Effector memory CD4-positive, alpha-beta T cell (primary cell): ENCODE measurements around the gene LAMA3.
"Not testable (repeated sequence)": the region's sequence is repeated elsewhere in the genome, so short reads cannot be mapped to it uniquely, and the experiment has no call there.

Source experiments
- DNase-seq, 3 donors: peaks; one replicate each; pipeline ENCODE4 v3.0.0-alpha.2; 2020
- H3K27ac ChIP-seq: 2 replicates; pipeline ENCODE4 v1.7.0; 2013; ENCODE audit warnings: mild to moderate bottlenecking, low read length, moderate library complexity; ENCODE audit not compliant: insufficient read depth, poor library complexity, severe bottlenecking
- H3K27me3 ChIP-seq: replicated peaks from 2 replicates; pipeline ENCODE4 v1.7.0; 2013; ENCODE audit warnings: mild to moderate bottlenecking, low read length; ENCODE audit not compliant: insufficient read depth, control insufficient read depth, poor library complexity, severe bottlenecking
- H3K36me3 ChIP-seq: 2 replicates; pipeline ENCODE4 v1.7.0; 2013; ENCODE audit warnings: mild to moderate bottlenecking, low read length, moderate library complexity; ENCODE audit not compliant: control insufficient read depth, insufficient read depth
- H3K4me1 ChIP-seq: 2 replicates; pipeline ENCODE4 v1.7.0; 2013; ENCODE audit warnings: low read length, mild to moderate bottlenecking; ENCODE audit not compliant: control insufficient read depth, insufficient read depth, poor library complexity, severe bottlenecking
- H3K4me3 ChIP-seq: 2 replicates; pipeline ENCODE4 v1.7.0; 2013; ENCODE audit warnings: low read length, low read depth, mild to moderate bottlenecking; ENCODE audit not compliant: insufficient read depth, poor library complexity, severe bottlenecking
- H3K9me3 ChIP-seq: 2 replicates; pipeline ENCODE4 v1.7.0; 2013; ENCODE audit warnings: mild to moderate bottlenecking, low read length, moderate library complexity; ENCODE audit not compliant: control insufficient read depth

The LAMA3 gene

DNA sequence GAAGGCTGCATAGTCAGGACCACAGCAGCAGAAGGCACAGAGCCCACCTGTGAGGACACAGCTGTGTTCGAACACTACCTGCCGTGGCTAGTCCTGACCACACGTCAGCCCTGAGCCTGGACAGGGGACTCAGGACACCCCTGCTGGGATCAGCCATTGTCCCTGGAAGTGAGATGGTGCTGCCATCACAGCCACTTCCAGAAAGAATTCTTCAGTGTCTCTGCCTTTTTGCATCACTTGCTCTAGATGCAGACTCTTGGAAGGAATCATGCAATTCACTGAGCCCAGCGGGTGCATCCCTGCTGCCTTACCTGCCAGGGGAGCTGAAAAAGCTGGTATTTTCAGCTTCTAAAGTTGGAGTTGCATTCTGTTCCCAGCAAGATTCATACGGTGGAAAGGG, 49.3 kb downstream of the LAMA3 start:
- no peaks in the 10 kb centered on the region for H3K27me3 ChIP-seq
- H3K4me1 ChIP-seq: peaks cover 3% of the 10 kb centered on the region
- H3K9me3 ChIP-seq: no peaks in the 10 kb centered on the region
- no peak for DNase-seq
- H3K36me3 ChIP-seq: no peaks in the 10 kb centered on the region
- no peak overlapping the region for H3K27ac ChIP-seq
- H3K4me3 ChIP-seq: no peak overlapping the region

GRCh38 chr18:23740105-23740830, 51.0 kb downstream of the LAMA3 start:
- H3K27ac ChIP-seq: no peak overlapping the region
- no peak overlapping the region for H3K4me3 ChIP-seq
- DNase-seq: no peak
- H3K27me3 ChIP-seq: no peaks in the 10 kb centered on the region
- H3K36me3 ChIP-seq: no peaks in the 10 kb centered on the region
- H3K9me3 ChIP-seq: no peaks in the 10 kb centered on the region
- H3K4me1 ChIP-seq: peaks cover 3% of the 10 kb centered on the region

DNA sequence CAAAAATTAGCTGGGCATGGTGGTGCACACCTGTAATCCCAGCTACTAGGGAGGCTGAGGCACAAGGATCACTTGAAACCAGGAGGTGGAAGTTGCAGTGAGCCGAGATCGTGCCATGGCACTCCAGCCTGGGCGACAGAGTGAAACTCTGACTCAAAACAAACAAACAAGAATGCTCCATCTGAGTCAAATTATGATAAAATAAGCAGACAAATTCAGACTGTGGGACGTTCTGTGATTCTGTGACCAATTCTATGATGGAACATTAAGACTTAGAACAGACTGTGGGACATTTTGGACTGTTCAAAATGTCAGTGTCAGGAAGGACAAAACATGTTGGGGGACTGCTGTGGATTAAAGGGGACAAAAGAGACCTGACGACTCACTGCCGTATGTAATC, 52.7 kb downstream of the LAMA3 start:
- H3K4me1 ChIP-seq, H3K27me3 ChIP-seq, H3K27ac ChIP-seq, H3K9me3 ChIP-seq, H3K36me3 ChIP-seq, H3K4me3 ChIP-seq, DNase-seq: not testable (repeated sequence)

GRCh38 chr18:23743733-23744333, 54.6 kb downstream of the LAMA3 start:
- Histone ChIP-seq H3K27ac (no peak overlapping the region), H3K27me3 (no peaks in the 10 kb centered on the region)
- DNase-seq: no peak

DNA sequence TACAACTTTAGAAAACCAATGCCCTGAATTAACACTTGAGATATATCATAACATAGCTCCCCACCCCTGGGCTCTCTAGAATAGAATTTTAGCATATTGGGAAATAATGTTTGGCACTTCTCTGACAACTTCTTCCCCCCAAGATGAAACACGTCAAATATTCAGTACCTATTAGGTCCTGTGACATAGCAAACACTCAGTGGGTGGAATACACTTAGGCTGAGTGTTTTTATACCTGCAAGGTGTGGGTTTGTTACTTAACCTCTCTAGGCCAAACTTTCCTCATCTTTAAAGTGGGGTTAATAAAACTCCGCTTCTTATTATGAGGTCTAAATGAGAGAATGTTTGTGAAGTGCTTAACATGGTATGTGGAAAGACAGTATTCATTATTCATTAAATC, 56.1 kb downstream of the LAMA3 start:
- H3K9me3 ChIP-seq: no peaks in the 10 kb centered on the region
- H3K27ac ChIP-seq: no peak overlapping the region
- no peaks in the 10 kb centered on the region for H3K4me1 ChIP-seq
- no peaks in the 10 kb centered on the region for H3K27me3 ChIP-seq
- H3K4me3 ChIP-seq: no peak overlapping the region
- no peak for DNase-seq
- H3K36me3 ChIP-seq: no peaks in the 10 kb centered on the region

More at GRCh38 chr18:23743733-23744333, 54.6 kb downstream of the LAMA3 start:
- Histone ChIP-seq H3K4me3 (no peak overlapping the region), H3K9me3 (no peaks in the 10 kb centered on the region), H3K36me3 (no peaks in the 10 kb centered on the region), H3K4me1 (no peaks in the 10 kb centered on the region)

DNA sequence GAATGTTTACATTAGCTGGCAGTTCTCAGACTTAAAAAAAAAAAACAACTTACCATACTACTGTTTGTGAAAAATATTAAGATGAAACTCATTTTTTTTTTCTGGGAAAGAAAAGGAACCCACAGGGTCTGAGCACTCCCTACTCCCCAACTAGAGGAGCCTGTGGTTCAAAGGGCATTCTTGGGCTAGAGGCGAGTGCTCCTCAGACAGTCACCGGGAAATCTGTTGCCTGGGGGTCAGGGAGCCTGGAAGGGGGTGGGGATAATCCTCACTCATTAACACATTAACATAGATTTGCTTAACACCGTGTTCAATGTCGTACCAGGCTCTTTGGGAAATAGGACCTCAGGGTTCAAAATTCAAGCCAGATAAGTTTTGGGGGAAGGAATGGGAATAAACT, 57.6 kb downstream of the LAMA3 start:
- H3K36me3 ChIP-seq: no peaks in the 10 kb centered on the region
- H3K4me3 ChIP-seq: no peak overlapping the region
- no peak for DNase-seq
- H3K9me3 ChIP-seq: no peaks in the 10 kb centered on the region
- H3K27ac ChIP-seq: no peak overlapping the region
- H3K4me1 ChIP-seq: no peaks in the 10 kb centered on the region
- no peaks in the 10 kb centered on the region for H3K27me3 ChIP-seq

GRCh38 chr18:23752363-23752762, 63.1 kb downstream of the LAMA3 start:
- Histone ChIP-seq H3K9me3 (no peaks in the 10 kb centered on the region), H3K27me3 (no peaks in the 10 kb centered on the region), H3K36me3 (no peaks in the 10 kb centered on the region), H3K4me3 (no peak overlapping the region), H3K4me1 (no peaks in the 10 kb centered on the region), H3K27ac (no peak overlapping the region)
- DNase-seq: no peak

DNA sequence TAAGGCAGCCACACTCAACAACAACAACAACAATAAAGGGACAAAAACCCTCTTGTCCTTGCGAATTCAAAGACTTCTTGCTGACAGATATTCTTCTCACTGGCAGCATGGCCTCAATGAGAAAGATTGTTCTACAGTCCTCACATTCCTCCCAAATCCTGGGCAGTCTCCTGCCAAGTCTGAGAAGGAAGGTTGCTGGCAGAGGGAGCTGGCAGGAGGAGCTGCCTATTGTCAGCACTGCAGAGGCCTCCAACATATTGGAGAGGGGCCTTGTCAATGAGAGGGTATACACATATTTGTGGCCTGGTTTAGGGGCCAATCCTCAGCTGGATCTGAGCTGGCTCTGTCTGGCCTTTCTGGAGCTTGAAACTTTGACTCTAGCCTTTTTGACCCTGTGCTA, 63.5 kb downstream of the LAMA3 start:
- Histone ChIP-seq H3K36me3 (no peaks in the 10 kb centered on the region), H3K4me1 (no peaks in the 10 kb centered on the region), H3K27me3 (no peaks in the 10 kb centered on the region), H3K9me3 (no peaks in the 10 kb centered on the region), H3K27ac (no peak overlapping the region), H3K4me3 (no peak overlapping the region)
- DNase-seq: no peak

DNA sequence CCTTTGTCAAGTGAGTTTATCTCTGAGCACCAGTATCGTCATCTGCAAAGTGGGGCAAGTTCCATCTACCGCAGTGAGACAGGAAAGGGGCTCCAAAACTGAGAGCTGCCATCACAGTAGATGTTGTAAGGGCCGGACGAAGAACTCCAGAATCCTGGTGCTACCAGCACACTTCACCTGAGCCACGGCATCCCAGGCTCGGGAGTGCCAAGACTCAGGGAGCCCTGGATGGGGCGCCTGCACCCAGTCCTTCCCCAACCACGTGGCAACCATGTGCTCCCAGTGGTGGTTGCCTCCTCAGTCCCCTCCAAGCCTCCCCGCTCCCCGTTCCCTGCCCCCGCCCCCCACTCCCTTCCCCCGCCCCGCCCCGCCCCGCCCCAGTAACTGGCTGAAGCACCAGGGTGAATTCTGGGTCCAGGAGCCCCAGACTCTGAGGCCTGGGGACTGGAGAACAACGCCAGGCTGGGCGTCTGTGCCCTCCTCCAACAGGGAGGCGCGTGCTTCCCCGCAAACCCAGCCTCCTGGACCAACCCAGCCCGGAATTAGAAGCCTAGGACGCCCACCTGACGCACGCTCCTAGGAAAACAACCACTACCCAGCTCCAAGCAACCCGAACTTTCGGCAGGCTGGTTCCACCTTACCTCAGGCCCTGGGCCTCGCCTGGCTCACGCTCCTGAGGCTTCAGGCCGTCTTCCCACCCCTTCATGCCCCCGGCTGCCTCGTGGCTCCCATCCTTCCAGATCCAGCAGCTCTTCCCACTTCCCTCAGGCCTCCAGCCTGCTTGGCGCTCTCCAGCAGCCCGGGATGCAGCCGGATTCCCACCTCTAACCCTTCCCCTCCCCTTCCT, 67.6 kb downstream of the LAMA3 start:
- no peak overlapping the region for H3K27ac ChIP-seq
- no peaks in the 10 kb centered on the region for H3K9me3 ChIP-seq
- H3K4me3 ChIP-seq: no peak overlapping the region
- no peaks in the 10 kb centered on the region for H3K36me3 ChIP-seq
- H3K27me3 ChIP-seq: no peaks in the 10 kb centered on the region
- no peaks in the 10 kb centered on the region for H3K4me1 ChIP-seq
- no peak for DNase-seq

- no peak overlapping the region for H3K27ac ChIP-seq
- no peak for DNase-seq
- no peaks in the 10 kb centered on the region for H3K36me3 ChIP-seq
- H3K9me3 ChIP-seq: no peaks in the 10 kb centered on the region
- no peaks in the 10 kb centered on the region for H3K4me1 ChIP-seq
- no peak overlapping the region for H3K4me3 ChIP-seq
- H3K27me3 ChIP-seq: no peaks in the 10 kb centered on the region
Observed at GRCh38 chr18:23757437-23757733, 68.1 kb downstream of the LAMA3 start.
